Gastroesophageal sphincter (tissue), 3 donors: Measurements from ENCODE around the gene GPX2.

ENCODE experiments used
- CTCF ChIP-seq, 4 experiments: fragments of 200-600 bp in 2 of 4; fragments of 450-650 bp in 2 of 4; sonication (generic) in 1 of 4; IDR thresholded peaks; one replicate each; pipeline ENCODE4 v1.5.1; 2017 to 2019; ENCODE audit warnings: antibody characterized with exemption in 4 of 4, mild to moderate bottlenecking in 2 of 4, moderate library complexity in 2 of 4
- EP300 ChIP-seq: sonication (generic); formaldehyde crosslinking; IDR thresholded peaks from one replicate; pipeline ENCODE4 v1.6.1; 2017; ENCODE audit warnings: antibody characterized with exemption, mild to moderate bottlenecking
- POLR2A ChIP-seq, 2 donors: fragments of 450-650 bp; IDR thresholded peaks; one replicate each; pipeline ENCODE4 v1.6.1; 2017; ENCODE audit warnings: antibody characterized with exemption in 2 of 2, mild to moderate bottlenecking in 2 of 2, moderate library complexity in 1 of 2

- no peak for TF ChIP-seq POLR2A (IDR thresholded peaks at IDR 0.05)
- no peak for TF ChIP-seq CTCF (IDR thresholded peaks at IDR 0.05)
- TF ChIP-seq EP300, result no peak
Observed at GRCh38 chr14:64979336-64980074, 37.0 kb upstream of the GPX2 start.
